GM12892 (cell line): Measurements from ENCODE around the gene OPHN1.
"Not testable (repeated sequence)": the region's sequence is repeated elsewhere in the genome, so short reads cannot be mapped to it uniquely, and the experiment has no call there.

Source experiments
- POLR2A ChIP-seq: IDR thresholded peaks from 2 replicates; pipeline ENCODE4 v1.6.1; 2011; ENCODE audit warnings: low read depth, low read length, control low read depth
- TAF1 ChIP-seq: IDR thresholded peaks from 2 replicates; pipeline ENCODE4 v1.6.1; 2011; ENCODE audit warnings: low read depth, mild to moderate bottlenecking, control low read depth, low read length, borderline replicate concordance

DNA sequence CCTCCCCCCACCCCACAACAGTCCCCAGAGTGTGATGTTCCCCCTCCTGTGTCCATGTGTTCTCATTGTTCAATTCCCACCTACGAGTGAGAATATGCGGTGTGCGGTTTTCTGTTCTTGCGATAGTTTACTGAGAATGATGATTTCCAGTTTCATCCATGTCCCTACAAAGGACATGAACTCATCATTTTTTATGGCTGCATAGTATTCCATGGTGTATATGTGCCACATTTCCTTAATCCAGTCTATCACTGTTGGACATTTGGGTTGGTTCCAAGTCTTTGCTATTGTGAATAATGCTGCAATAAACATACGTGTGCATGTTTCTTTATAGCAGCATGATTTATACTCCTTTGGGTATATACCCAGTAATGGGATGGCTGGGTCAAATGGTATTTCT lies 55.7 kb downstream of the OPHN1 start:
- TF ChIP-seq POLR2A, TAF1: not testable (repeated sequence)
